Measurements from ENCODE around the gene NCEH1.
A peak's percentile ranks its signal among the peaks of the same experiment; 100 is the strongest.
"Not testable (repeated sequence)": the region's sequence is repeated elsewhere in the genome, so short reads cannot be mapped to it uniquely, and the experiment has no call there.

Gene NCEH1

DNA sequence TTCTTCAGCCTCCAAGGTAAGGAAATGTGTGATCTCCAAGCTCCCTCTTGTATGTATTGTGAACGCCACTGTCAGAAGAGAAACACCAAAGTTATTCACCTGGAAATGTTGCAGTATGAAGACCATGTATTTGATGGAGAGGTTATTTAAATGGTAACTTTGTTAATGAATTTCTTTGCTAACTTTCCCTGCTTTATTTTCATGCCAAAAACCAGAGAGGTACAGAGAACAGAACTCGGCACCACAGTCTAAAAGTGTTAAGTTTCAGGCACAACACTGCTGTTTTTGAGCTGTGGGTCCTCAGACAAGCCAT is 114.5 kb downstream of the NCEH1 start:
- no peak for DNase-seq (ENCODE audit: low read depth, low spot score)
- H3K4me3 ChIP-seq (ENCODE audit: low read length), result no peak overlapping the region

DNA sequence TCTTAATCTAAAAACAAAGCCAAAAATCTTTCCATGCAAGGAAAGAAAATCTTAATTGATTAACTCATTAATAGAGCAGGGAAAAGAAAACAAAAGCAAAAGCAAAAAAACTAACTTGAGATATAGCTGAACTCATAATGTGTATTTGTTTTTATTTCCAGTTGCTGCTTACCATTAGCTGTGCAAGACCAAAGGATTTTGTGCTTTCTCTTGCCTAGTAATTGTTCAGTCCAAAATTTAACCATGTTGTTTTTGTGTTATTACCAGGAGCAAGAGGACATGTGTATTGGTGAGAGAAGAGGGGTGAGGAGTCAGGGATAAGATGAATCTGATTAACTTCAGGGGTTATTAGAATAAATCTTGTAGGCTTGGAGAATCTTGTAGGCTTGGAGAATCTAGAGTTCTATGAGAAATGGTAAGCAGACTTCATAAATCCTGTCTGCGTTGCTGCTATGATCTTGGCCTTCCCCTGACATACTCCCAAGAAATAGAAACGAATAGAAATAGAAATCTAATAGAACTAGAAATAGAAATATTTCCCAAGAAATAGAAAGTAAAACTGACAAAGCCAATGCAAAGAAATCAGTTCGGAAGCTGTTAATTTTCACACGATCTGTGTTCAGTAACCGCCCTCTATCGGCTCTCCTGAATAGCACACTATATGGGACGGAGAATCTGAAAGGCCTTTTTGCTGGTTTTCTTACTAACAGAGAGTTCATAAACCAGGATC is 115.0 kb downstream of the NCEH1 start:
- peak; percentile 81 for DNase-seq (ENCODE audit: low read depth, low spot score)
- peak overlapping the region; percentile 37 for H3K4me3 ChIP-seq (ENCODE audit: low read length)

GRCh38 chr3:172594900-172595663 is 115.8 kb downstream of the NCEH1 start:
- H3K4me3 ChIP-seq (ENCODE audit: low read length); DNase-seq (ENCODE audit: low read depth, low spot score): not testable (repeated sequence)

GRCh38 chr3:172592898-172593669 is 117.8 kb downstream of the NCEH1 start:
- H3K4me3 ChIP-seq (ENCODE audit: low read length), result no peak overlapping the region
- DNase-seq (ENCODE audit: low read depth, low spot score), result no peak

- peak overlapping the region; percentile 8; the same call in 1 of the 2 replicates for H3K4me3 ChIP-seq (ENCODE audit: low read length)
- peak; percentile 89 for DNase-seq (ENCODE audit: low read depth, low spot score)
Observed at GRCh38 chr3:172591876-172592771, 118.7 kb downstream of the NCEH1 start.

- H3K4me3 ChIP-seq (ENCODE audit: low read length), result no peak overlapping the region
- peak; percentile 72 for DNase-seq (ENCODE audit: low read depth, low spot score)
Observed at GRCh38 chr3:172591125-172591605, 119.7 kb downstream of the NCEH1 start.

DNA sequence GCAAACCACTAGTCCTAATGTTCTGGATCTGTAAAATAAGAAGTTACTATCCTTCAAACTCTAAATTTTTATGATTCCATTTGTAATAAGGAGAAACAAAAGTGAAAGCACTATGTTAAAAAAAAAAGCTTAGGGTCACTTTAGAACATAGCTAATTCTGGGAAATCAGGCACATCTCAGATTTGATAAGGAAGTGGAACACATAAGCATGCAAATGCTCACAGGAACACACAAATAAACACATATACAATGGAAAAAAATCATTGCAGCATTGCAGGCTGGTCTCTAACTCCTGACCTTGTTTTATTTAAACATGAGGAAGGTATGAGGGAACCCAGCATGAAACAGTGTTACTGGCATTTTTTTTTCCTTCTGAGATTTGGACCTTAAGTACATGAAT is 124.4 kb downstream of the NCEH1 start:
- no peak for DNase-seq (ENCODE audit: low read depth, low spot score)
- H3K4me3 ChIP-seq (ENCODE audit: low read length), result no peak overlapping the region

DNA sequence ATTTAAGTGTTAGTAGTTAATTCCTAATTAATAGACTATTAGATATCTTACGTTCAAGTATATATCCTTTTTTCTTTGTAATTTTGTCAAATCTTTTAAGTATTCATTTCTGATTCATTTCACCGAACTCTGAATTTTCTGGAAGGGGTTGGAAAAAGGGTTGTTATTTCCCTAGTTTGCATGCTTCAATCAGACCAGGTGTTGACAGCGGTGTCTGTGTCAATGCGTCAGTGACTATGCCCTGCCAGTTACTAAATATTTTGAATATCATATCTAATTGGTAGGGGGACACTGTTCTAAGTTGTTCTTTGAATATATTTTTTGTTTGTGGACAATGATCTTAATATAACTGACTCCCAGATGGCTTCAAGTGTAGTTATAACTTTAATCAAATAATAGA is 124.9 kb downstream of the NCEH1 start:
- DNase-seq (ENCODE audit: low read depth, low spot score), result no peak
- no peak overlapping the region for H3K4me3 ChIP-seq (ENCODE audit: low read length)

- no peak for DNase-seq (ENCODE audit: low read depth, low spot score)
- H3K4me3 ChIP-seq (ENCODE audit: low read length), result no peak overlapping the region
Observed at GRCh38 chr3:172582712-172583111, 128.2 kb downstream of the NCEH1 start.

GRCh38 chr3:172581757-172582166 is 129.1 kb downstream of the NCEH1 start:
- H3K4me3 ChIP-seq (ENCODE audit: low read length), result no peak overlapping the region
- DNase-seq (ENCODE audit: low read depth, low spot score), result no peak

DNA sequence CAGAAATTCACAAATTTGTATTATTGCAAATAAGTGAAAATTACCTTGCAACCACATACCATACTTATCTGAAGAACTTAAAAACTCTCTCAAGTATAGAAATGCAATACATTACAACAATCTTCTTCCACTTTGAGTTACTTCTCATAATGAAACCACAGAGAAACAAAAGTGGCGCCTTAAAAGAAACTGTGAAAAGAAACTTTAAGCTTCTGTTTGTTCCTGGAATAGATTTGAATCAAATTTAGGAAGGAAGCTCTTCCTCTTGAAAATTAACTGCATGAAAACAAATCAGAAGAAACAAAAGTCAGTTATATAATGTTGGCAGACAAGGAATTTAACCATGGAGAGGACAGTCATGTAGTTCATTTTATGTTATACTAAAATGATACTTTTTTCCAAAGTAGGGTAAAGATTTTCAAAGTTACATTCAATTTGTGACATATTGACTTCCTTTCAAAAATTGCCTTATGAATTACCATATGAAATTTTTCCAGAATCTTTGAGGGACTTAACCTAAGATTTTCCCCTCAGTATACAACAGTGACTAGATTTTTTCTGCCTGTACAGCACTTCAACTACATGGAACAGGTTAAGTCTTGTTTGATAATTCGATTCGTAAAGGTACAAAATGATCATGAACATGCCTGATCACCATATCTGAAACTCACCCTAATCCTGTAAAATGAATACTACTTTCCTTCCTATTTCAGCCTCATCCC is 130.0 kb downstream of the NCEH1 start:
- no peak overlapping the region for H3K4me3 ChIP-seq (ENCODE audit: low read length)
- peak; percentile 39 for DNase-seq (ENCODE audit: low read depth, low spot score)
